WTC11 (cell line): Measurements from ENCODE around the gene CST9L.
"Not testable (repeated sequence)": the region's sequence is repeated elsewhere in the genome, so short reads cannot be mapped to it uniquely, and the experiment has no call there.

Experiments used
- KAT7 ChIP-seq: sonication (generic); formaldehyde crosslinking; IDR thresholded peaks from 2 replicates; pipeline ENCODE4 v1.8.1; 2023; ENCODE audit warnings: missing genetic modification reagents, mild to moderate bottlenecking, borderline replicate concordance
- RELA ChIP-seq: sonication (generic); formaldehyde crosslinking; IDR thresholded peaks from 2 replicates; pipeline ENCODE4 v1.8.1; 2022; ENCODE audit warnings: missing genetic modification reagents, mild to moderate bottlenecking, borderline replicate concordance
- USF1 ChIP-seq: sonication (generic); formaldehyde crosslinking; IDR thresholded peaks from 2 replicates; pipeline ENCODE4 v1.8.0; 2022; ENCODE audit warnings: mild to moderate bottlenecking, missing genetic modification reagents
- ZBTB21 ChIP-seq: sonication (generic); formaldehyde crosslinking; IDR thresholded peaks from 2 replicates; pipeline ENCODE4 v1.8.1; 2023; ENCODE audit warnings: mild to moderate bottlenecking, missing genetic modification reagents, borderline replicate concordance
- ZNF121 ChIP-seq: sonication (generic); formaldehyde crosslinking; IDR thresholded peaks from 2 replicates; pipeline ENCODE4 v1.8.0; 2023; ENCODE audit warnings: missing genetic modification reagents
- TF ChIP-seq, protein P1 (sequence below): sonication (generic); formaldehyde crosslinking; IDR thresholded peaks from 2 replicates; pipeline ENCODE4 v1.8.1; 2023; ENCODE audit warnings: mild to moderate bottlenecking, missing genetic modification reagents
- TF ChIP-seq, protein P2 (sequence below): sonication (generic); formaldehyde crosslinking; IDR thresholded peaks from 2 replicates; pipeline ENCODE4 v1.8.1; 2022; ENCODE audit warnings: low read depth, missing genetic modification reagents, borderline replicate concordance
- TF ChIP-seq, protein P3 (sequence below): fragments of 200-600 bp; IDR thresholded peaks from 2 replicates; pipeline ENCODE4 v1.8.0; 2022; ENCODE audit warnings: antibody characterized with exemption
- TF ChIP-seq, protein P4 (sequence below): sonication (generic); formaldehyde crosslinking; IDR thresholded peaks from 2 replicates; pipeline ENCODE4 v1.8.0; 2023; ENCODE audit warnings: missing genetic modification reagents
- TF ChIP-seq, protein P5 (sequence below): sonication (generic); formaldehyde crosslinking; IDR thresholded peaks from 2 replicates; pipeline ENCODE4 v1.8.1; 2022; ENCODE audit warnings: low read depth, mild to moderate bottlenecking, moderate library complexity, missing genetic modification reagents, borderline replicate concordance

DNA sequence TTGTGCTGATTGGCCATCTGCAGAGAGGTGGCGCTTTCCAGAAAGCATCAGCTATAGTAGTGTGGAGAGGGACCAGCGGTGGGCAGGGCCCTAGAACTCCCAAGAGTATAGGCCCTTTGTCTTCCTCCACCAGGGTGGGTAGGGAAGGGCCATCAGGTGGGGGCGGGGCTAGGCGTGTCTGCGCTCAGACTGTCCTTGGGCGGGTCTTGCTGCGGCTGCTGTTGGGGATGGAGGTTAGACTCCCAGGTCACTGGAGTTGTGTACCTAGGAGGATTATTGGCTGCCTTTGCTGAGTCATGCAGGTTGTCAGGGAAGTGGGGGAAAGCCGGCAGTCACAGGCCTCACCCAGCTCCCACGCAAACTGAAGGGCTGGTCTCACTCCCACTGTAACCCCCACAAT, 13.5 kb upstream of the CST9L start:
- TF ChIP-seq, protein P1, sequence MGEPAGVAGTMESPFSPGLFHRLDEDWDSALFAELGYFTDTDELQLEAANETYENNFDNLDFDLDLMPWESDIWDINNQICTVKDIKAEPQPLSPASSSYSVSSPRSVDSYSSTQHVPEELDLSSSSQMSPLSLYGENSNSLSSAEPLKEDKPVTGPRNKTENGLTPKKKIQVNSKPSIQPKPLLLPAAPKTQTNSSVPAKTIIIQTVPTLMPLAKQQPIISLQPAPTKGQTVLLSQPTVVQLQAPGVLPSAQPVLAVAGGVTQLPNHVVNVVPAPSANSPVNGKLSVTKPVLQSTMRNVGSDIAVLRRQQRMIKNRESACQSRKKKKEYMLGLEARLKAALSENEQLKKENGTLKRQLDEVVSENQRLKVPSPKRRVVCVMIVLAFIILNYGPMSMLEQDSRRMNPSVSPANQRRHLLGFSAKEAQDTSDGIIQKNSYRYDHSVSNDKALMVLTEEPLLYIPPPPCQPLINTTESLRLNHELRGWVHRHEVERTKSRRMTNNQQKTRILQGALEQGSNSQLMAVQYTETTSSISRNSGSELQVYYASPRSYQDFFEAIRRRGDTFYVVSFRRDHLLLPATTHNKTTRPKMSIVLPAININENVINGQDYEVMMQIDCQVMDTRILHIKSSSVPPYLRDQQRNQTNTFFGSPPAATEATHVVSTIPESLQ (CRISPR knock-in tag) = not testable (repeated sequence)
- TF ChIP-seq ZNF121 (CRISPR knock-in tag); USF1 (CRISPR knock-in tag); KAT7 (CRISPR knock-in tag); ZBTB21 (CRISPR knock-in tag); RELA: not testable (repeated sequence)
- TF ChIP-seq, protein P2, sequence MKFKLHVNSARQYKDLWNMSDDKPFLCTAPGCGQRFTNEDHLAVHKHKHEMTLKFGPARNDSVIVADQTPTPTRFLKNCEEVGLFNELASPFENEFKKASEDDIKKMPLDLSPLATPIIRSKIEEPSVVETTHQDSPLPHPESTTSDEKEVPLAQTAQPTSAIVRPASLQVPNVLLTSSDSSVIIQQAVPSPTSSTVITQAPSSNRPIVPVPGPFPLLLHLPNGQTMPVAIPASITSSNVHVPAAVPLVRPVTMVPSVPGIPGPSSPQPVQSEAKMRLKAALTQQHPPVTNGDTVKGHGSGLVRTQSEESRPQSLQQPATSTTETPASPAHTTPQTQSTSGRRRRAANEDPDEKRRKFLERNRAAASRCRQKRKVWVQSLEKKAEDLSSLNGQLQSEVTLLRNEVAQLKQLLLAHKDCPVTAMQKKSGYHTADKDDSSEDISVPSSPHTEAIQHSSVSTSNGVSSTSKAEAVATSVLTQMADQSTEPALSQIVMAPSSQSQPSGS (CRISPR knock-in tag) = not testable (repeated sequence)
- TF ChIP-seq, protein P3, sequence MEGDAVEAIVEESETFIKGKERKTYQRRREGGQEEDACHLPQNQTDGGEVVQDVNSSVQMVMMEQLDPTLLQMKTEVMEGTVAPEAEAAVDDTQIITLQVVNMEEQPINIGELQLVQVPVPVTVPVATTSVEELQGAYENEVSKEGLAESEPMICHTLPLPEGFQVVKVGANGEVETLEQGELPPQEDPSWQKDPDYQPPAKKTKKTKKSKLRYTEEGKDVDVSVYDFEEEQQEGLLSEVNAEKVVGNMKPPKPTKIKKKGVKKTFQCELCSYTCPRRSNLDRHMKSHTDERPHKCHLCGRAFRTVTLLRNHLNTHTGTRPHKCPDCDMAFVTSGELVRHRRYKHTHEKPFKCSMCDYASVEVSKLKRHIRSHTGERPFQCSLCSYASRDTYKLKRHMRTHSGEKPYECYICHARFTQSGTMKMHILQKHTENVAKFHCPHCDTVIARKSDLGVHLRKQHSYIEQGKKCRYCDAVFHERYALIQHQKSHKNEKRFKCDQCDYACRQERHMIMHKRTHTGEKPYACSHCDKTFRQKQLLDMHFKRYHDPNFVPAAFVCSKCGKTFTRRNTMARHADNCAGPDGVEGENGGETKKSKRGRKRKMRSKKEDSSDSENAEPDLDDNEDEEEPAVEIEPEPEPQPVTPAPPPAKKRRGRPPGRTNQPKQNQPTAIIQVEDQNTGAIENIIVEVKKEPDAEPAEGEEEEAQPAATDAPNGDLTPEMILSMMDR = not testable (repeated sequence)
- TF ChIP-seq, protein P4, sequence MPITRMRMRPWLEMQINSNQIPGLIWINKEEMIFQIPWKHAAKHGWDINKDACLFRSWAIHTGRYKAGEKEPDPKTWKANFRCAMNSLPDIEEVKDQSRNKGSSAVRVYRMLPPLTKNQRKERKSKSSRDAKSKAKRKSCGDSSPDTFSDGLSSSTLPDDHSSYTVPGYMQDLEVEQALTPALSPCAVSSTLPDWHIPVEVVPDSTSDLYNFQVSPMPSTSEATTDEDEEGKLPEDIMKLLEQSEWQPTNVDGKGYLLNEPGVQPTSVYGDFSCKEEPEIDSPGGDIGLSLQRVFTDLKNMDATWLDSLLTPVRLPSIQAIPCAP (CRISPR knock-in tag) = not testable (repeated sequence)
- TF ChIP-seq, protein P5, sequence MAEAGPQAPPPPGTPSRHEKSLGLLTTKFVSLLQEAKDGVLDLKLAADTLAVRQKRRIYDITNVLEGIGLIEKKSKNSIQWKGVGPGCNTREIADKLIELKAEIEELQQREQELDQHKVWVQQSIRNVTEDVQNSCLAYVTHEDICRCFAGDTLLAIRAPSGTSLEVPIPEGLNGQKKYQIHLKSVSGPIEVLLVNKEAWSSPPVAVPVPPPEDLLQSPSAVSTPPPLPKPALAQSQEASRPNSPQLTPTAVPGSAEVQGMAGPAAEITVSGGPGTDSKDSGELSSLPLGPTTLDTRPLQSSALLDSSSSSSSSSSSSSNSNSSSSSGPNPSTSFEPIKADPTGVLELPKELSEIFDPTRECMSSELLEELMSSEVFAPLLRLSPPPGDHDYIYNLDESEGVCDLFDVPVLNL (CRISPR knock-in tag) = not testable (repeated sequence)
